MV-4-11 (cell line): ENCODE measurements around the gene GPRASP2.
"Not testable (repeated sequence)": the region's sequence is repeated elsewhere in the genome, so short reads cannot be mapped to it uniquely, and the experiment has no call there.

Experiments used
- DNase-seq: peaks from one replicate; lab custom pipeline; 2025; lab: John Stamatoyannopoulos, UW

The GPRASP2 gene

DNA sequence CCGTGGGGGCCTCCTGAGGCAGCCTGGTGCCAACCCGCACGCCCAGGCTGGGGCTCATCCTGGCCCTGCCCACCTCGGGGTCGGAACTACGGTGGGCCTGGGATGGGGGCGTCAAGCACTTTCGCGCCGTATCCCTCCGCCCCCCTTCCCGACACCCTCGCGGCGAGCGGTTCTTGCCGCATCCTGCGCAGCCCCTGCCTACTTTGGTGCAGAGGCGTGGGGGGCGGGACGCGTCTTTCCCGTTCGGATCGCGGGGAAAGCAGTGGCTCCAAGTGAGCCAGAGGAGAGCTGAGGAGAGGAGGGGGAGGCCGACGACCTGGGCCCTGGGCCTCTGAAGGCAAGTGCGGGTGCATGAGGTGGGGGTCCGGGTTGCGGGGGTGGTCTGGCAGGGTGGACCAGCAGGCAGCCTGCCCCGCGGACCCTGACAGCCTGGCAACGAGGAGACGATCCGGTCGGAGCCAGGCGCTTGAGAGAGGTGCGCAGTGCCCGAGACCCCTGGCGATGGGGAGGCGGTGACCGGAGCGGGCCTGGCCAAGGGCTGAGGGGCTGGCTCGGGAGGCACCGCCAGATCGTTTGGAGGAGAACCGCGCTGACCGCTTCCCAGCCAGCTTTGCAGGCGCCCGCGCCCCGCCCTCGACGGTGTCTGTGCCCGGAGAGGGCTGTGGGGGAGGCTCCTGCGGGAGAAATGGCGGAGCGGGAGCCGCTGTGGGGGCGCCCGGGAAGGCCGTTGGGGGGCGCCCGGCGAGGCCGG lies at the start of gene GPRASP2:
GPRASP2 (plus strand) TSS at position 233 of the 751 bp plus-strand sequence. CDS start 2,422 bp downstream, outside the sequence.
- DNase-seq = no peak

DNA sequence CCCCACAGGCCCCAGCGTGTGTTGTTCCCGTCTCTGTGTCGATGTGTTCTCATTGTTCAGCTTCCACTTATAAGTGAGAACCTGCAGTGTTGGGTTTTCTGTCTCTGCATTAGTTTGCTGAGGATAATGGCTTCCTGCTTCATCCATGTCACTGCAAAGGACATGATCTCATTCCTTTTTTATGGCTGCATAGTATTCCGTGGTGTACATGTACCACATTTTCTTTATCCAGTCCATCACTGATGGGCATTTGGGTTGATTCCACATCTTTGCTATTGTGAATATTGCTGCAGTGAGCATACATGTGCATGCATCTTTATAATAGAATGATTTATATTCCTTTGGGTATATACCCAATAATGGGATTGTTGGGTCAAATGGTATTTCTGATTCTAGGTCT lies 48.4 kb upstream of the GPRASP2 start:
- not testable (repeated sequence) for DNase-seq

DNA sequence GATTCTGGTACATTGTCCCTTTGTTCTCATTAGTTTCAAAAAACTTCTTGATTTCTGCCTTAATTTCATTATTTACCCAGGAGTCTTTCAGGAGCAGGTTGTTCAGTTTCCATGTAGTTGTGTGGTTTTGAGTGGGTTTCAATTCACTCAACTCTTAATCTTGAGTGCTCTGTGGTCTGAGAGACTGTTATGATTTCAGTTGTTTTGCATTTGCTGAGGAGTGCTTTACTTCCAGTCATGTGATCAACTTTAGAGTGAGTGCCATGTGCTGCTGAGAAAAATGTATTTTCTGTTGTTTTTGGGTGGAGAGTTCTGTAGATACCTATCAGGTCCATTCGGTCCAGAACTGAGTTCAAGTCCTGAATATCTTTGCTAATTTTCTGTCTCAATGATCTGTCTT lies 45.2 kb upstream of the GPRASP2 start:
- not testable (repeated sequence) for DNase-seq

DNA sequence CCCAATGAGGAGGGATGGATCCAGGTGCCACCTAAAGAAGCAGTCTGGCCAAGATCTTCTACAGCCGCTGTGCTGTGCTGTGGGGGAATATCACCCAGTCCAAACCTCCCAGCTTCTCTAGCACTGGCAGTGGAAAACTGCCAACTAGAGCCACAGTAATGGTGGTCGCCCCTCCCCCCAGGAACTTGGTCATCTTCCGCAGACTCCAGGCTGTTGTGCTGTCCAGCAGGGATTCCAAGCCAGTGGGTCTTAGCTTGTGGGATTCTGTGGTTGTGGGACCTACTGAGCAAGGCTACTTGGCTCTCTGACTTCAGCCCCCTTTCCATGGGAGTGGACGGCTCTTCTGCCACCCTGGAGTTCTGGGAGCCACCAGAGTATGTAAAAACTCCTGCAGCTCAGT lies 42.7 kb upstream of the GPRASP2 start:
- DNase-seq = no peak

DNA sequence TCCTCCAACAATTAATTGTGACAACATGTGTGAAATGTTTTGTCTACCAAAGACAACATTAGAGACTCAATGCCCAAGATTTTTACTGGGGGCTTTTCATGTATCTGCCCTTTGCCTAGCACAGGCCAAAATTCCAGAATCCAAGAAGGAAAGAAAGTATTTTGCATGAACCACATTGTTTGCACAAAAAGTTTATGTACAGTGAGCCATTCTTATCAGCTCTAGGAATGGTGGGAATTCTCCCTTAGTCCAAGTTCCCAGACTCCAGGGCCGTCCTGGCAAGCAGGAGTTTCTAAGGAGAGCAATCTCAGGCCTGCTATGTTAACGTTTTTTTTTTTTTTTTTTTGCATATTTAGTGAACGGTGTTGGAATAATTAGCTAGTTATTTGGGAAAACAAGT lies 39.4 kb upstream of the GPRASP2 start:
- DNase-seq = no peak

DNA sequence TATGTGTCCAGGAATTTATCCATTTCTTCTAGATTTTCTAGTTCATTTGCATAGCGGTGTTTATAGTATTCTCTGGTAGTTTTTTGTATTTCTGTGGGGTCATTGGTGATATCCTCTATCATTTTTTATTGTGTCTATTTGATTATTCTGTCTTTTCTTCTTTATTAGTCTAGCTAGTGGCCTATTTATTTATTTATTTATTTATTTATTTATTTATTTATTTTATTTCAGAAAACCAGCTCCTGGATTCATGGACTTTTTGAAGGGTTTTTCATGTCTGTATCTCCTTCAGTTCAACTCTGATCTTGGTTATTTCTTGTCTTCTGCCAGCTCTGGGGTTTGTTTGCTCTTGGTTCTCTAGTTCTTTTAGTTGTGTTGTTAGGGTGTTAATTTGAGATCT lies 34.8 kb upstream of the GPRASP2 start:
- not testable (repeated sequence) for DNase-seq

DNA sequence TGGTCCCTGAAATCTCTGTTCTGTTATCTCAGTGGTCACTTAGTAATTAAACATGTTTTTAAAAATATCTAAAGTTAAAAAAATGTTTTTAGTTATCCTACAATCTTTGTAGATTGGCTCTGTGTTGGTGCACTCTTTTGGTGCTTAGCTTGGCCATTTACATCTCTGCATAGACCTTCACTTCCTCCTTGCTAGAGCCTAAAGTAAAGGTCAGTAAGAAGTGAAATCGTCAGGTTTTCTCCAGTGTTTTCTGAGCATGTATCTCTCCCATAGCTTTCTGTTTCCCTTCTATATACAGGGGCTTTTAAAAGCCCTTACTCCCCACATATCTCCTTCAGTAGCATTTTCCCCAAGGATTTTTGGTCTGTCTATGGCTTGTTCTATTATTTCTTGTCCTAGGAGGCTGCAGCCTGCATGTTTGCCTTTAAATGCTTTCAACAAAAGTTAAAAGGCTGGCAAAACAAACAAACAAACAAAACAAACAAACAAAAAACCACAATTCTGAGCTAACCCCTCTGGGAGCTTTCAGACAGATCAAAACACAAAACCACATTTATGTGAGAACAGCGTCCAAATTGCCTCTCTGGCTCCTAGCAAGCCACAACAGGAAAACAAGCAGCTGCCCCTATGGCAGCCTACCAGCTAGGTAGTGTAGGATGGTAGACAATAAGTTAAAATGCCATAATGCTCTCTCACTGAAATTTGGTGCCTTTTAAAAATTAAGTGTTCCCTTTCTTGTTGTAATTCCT lies 27.3 kb upstream of the GPRASP2 start:
- peak; percentile 1 for DNase-seq

DNA sequence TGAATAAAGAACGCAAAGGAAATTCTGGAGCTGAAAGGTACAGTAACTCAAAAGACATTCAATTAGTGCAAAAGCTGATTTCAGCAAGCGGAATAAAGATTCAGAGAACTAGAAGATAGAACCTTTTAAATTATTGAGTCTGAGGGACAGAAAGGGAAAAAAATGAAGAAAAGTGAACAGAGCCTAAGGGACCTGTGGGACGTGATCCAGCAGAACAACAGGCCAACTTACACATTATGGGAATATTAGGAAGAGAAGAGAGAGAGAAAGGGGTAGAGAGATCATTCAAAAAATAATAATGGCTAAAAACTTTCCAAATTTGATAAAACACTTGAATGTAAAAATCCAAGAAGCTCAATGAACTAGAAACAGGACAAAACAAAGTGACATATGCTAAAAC lies 17.5 kb upstream of the GPRASP2 start:
- no peak for DNase-seq

DNA sequence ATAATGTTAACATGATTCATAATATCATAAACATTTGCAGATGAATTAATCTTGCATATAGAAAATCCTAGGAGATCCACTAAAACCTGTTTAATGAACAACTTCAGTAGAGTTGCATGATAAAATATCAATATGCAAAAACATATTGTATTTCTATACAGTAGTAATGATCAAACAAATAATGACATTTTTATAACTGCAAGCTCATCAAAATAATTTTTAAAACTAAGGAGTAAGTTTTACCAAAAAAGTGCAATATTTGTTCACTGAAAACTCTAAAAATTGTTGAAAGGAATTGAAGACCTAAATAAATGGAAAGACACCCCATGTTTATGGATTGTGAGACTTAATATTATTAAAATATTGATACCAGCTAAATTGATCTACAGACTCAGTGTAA lies 15.9 kb upstream of the GPRASP2 start:
- DNase-seq = no peak

DNA sequence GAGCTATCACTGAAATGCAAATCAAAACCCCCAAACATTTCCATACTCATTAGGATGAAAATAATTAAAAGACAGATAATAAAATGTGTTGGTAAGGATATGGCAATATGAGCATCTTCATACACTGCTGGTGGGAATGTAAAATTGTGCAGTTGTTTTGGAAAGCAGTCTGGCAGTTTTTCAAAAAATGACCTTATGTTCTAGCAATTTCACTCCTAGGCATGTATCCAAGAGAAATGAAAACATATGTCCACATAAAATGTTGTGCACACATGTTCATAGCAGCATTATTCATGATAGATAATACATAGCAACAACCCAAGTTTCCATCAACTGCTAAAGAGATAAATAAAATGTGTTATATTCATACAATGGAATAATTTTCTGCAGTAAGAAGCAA lies 14.8 kb upstream of the GPRASP2 start:
- DNase-seq = no peak

DNA sequence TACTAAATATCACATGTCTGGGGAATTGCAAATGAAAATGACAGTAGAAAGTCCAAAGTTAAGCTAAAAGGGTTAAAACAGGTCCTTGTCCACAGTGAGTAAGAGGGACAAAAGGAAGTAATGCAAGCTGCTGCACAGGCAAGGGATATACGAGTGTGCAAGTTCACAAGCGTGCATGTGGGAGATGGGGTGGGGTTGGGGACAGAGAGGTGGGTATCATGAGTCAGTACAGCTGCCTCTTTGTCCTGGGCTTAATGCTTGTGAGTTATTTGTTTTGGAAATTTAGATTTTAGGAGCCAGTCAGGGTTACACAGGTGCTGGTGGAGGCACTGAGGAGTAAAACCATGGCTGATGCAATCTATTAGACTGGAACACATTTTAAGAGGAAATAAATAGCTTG lies 3.3 kb upstream of the GPRASP2 start:
- no peak for DNase-seq

DNA sequence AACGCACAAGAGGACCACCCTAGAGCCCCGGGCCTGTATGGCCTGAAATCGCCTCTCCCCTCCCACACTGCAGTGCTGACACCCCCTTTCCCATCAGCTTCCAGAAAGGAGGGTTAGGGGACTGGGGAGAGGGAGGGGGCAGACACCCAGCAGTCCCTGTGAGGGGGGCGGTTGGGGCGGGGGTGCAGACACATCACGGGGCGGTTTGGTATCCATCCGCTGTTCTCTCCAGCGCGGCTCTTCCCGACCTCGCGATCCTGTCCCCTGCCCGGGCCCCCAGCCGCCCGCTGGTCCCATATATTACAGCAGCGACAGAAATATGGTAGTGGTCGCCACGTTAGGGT lies 404 bp upstream of the GPRASP2 start:
- no peak for DNase-seq

DNA sequence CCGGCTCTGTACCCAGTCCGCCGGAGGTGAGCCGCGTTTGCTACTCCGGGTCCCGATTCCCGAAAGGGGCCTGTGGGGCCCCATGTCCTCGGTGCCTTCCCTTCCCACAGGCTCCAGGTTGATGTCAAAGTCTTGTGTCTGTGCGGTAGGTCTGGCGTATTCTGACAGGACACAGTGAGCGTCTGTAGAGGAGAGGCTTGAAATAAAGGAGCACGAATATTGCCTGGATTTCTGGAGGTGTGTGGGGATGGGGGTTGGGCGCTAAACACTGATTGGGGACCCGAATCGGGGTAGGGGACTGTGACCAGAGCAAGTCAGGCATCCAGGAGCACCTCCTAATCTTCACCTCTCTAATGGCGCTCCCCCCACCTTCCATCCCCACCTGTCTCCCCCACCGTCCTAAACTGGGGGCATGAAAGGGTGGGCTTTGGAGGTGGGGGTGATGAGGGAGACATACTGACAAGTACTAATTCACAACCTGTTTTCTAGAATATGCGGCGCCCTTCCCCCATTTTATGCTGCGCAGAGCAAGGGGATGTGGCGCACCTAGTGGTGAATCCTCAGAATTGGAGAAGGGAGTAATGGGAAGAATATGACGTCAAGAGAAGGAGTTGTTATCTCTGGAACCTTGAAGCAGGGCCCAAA lies 855 bp downstream of the GPRASP2 start:
- no peak for DNase-seq

DNA sequence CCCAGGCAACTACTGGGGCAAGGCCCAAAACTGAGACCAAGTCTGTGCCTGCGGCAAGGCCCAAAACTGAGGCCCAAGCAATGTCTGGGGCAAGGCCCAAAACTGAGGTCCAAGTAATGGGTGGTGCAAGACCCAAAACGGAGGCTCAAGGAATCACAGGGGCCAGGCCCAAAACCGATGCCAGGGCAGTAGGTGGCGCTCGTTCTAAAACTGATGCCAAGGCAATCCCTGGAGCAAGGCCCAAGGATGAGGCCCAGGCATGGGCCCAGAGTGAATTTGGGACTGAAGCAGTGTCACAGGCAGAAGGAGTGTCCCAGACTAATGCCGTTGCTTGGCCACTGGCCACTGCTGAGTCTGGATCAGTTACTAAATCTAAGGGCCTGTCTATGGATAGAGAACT lies 2.7 kb downstream of the GPRASP2 start:
- DNase-seq = no peak

DNA sequence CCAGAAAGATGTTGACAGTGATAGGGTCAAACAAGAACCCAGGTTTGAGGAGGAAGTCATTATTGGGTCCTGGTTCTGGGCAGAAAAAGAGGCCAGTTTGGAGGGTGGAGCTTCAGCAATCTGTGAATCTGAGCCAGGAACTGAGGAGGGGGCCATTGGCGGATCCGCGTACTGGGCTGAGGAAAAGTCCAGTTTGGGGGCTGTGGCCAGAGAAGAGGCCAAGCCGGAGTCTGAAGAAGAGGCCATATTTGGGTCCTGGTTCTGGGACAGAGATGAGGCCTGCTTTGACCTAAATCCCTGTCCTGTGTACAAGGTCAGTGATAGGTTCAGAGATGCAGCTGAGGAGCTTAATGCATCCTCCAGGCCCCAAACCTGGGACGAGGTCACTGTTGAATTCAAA lies 3.7 kb downstream of the GPRASP2 start:
- DNase-seq = no peak

DNA sequence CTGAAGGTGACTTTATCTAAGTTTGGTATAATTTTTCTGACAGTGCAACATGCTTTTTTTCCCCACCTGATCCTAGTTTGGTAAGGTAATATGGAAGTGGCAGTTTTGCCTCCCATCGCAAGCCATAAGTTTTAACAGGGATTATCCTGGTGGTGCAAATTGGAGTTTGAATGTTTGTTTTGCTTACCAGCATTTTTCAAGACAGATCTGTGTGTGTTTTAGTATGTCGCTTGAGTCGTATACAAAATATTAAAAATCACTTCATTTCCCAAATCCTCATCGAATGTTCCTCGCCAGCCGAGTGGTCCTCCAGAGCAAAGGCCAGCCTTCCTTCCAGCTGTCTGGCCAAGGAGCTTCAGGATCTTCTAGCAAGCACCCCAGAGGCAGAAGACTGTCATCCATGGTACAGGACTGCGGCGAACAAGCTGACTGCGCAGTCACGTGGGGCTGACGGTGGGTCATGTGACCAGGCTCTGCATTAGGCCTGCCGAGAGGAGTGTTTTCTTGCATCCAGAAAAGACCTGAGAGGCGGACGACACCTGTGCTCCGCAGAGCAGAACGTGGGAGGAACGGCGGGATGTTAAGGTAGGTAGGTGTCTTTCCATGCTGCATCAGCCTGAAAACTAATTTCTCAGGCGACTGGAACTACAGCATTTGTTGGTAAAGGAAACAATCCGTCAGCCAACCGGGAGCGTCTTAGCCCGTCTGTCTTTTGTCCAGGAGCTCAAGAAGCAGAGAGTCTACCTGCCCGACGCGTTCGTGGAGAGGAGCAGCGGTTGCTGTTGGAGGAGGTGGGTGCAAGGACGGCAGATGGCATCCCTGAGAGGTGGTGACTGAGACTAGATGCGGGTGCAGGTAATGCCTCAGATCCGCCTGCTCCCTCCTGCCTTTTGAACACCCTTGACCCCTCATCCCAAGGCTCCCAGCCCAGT lies 8.3 kb downstream of the GPRASP2 start, which contains the start of gene GPRASP3:
GPRASP3 (plus strand) TSS at position 507 of the 932 bp plus-strand sequence. CDS start 28,253 bp downstream, outside the sequence.
- DNase-seq = no peak

DNA sequence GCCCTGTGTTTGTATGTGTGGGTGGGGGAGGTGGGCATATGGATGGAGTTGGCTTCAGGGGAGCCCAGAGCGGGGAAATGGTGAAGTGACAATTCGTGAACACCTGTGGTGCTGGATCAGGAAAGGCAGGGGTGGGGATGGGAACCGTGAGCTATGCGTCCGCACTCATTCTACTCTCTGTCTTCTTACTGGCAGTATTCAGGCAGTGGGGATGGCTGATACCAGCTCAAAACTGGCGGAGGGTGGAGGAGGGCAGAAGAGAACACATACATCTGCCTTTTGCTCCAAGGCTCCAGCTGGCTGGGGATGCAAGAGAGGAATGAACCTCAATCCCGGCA lies 8.9 kb downstream of the GPRASP2 start:
- not testable (repeated sequence) for DNase-seq

DNA sequence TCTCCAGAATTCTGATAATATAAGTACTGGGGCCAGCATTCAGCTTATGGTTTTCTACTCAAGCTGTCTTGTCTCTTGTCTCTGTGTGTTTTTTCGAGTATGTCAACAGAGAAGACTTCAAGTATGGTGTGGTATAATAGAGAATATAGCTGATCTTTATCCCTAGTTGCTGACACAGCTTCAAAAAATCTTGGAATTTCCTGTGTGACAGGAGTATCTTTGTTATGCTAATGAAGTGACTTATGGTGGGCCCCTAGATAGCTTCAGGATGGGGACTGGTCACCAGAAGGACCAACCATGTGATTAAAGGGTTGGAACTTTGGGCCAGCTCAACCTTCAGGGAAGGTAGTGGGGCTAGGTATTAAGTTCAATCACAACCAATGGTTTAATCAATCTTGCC lies 11.2 kb downstream of the GPRASP2 start:
- DNase-seq = no peak

DNA sequence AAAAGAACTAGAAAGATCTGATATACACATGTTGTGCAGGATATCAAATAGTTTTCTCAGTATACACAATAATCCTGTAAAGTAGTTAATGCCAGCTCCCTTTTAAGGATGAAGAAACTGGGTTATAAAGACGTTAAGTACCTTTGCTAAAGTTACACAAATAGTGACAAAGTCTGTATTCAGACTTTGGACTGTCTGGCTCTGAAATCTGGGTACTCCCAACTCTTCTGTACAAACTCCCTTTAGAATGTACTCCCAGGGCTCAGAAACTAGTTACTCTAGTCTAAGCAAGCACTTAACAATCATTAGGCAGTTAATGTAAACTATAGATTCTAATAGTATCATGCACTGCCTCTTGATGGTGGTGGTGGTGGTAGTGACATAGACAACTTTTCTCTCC lies 15.5 kb downstream of the GPRASP2 start:
- no peak for DNase-seq

DNA sequence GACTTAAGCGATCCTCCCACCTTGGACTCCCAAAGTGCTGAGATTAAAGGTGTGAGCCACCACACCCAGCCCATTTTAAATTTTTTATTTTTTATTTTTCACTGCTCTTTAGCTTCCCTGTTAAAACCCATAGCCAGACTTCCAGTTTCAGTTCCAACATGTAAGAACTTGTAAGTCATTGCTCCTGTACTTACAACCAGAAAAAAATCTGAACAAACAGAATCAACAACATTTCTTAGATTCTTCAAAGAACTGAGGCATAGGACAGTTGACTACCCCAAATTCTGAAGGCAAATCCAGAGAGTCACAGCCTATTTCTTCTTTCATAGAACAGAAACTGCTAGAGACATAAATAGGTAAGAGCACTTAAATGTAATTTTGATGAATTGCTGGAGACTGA lies 16.4 kb downstream of the GPRASP2 start:
- no peak for DNase-seq

DNA sequence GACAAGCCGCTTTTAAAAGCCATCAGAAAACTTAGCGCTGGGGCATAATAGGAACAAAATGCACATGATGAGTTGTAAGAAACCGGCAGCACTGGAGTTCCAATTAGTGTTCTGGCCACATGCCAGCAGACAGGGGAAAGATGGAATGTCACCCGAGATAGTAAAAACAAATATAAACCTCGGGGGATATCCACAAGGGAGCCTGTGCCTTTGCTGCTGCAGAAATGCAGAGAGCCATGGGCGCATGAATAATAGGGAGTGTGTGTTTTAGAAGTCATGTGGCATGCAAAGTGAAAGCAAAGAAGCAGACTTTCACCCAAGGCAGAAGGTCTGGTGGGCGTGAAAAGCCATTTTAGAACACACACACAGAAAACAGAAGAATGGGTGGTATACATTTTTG lies 27.4 kb downstream of the GPRASP2 start:
- DNase-seq = no peak

DNA sequence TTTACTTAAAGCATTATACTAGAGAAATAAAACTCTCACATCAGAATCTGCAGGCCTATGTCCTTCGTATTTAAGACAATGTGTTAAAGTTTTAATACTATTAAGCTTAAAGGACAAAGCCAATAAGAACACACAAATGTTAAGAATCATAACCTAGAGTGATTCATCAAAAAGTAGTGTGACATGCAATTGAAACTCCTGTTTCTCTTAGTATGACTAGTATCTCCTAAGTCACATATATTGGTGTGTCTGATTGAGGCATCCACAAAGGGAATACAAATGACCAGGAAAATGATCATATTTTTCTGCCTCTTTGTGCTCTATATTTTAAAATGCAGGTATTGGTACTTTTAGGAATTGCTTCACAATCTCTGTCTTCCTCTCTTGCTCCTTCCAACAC lies 32.1 kb downstream of the GPRASP2 start:
- DNase-seq = no peak
